GM12878 (cell line): Measurements from ENCODE around the gene RNU5B-1. TPM values are rescaled to one million over a fixed set of nuclear protein-coding genes. Genes with fewer than 3 reads are reported as not detected.

Source experiments
- ATAC-seq: fragments of 200-7000 bp; cut with Tn5 transposase; 3 replicates; pipeline ENCODE4 v1.9.1; 2020; ENCODE audit warnings: mild to moderate bottlenecking, moderate library complexity
- BruUV-seq: library from RNA; stranded (reverse); fragments of 400-500 nt; replicated peaks from 2 replicates; lab custom pipeline; 2021; lab: Mats Ljungman, UMichigan
- CTCF ChIA-PET: fragments of 300-600 bp; sonication (Branson Sonifier 250); formaldehyde crosslinking; extraction: SDS; loops from one replicate; lab custom pipeline; 2021; ENCODE audit warnings: inconsistent platforms; lab: Yijun Ruan, JAX
- POLR2A ChIA-PET: fragments of 350-600 bp; formaldehyde crosslinking; extraction: SDS; loops from one replicate; lab custom pipeline; 2021; ENCODE audit warnings: inconsistent platforms; lab: Charles Lee
- RAD21 ChIA-PET: fragments of 300-600 bp; sonication (Branson Sonifier 250); formaldehyde crosslinking; loops from one replicate; lab custom pipeline; 2023; ENCODE audit warnings: antibody characterized with exemption; ENCODE audit not compliant: unreplicated experiment; lab: Charles Lee
- SMC1A ChIA-PET: fragments of 300-600 bp; sonication (Branson Sonifier 250); formaldehyde crosslinking; loops from one replicate; lab custom pipeline; 2023; ENCODE audit not compliant: unreplicated experiment, uncharacterized antibody; lab: Charles Lee
- DNase-seq: peaks from one replicate; pipeline ENCODE4 v3.0.0-alpha.2; 2011; ENCODE audit warnings: low read depth, low spot score
- FAIRE-seq: peaks from 3 replicates; lab custom pipeline; 2011; peaks lifted over from hg19 to GRCh38; lab: Jason Lieb, UNC
- H2AFZ ChIP-seq: 2 replicates; pipeline ENCODE4 v1.6.0; 2011; ENCODE audit warnings: low read depth, low read length, control low read depth; ENCODE audit not compliant: control insufficient read depth
- H3K27ac ChIP-seq: 2 replicates; pipeline ENCODE4 v1.5.1; 2011; ENCODE audit warnings: control low read depth; ENCODE audit not compliant: control insufficient read depth, insufficient read depth
- H3K27me3 ChIP-seq, 2 experiments: replicated peaks in 1 of 2; 2 replicates each; pipeline versions ENCODE4 v1.6.0 to v1.6.1; 2011; ENCODE audit warnings: low read length in 1 of 2; ENCODE audit not compliant: control insufficient read depth in 2 of 2, insufficient read depth in 2 of 2
- H3K36me3 ChIP-seq, 2 experiments: 2 replicates each; pipeline ENCODE4 v1.5.1; 2011; ENCODE audit warnings: low read length in 1 of 2; ENCODE audit not compliant: control insufficient read depth in 2 of 2, insufficient read depth in 2 of 2
- H3K4me1 ChIP-seq: 2 replicates; pipeline ENCODE4 v1.6.1; 2011; ENCODE audit warnings: mild to moderate bottlenecking, low read length, moderate library complexity, mixed read lengths; ENCODE audit not compliant: control insufficient read depth, insufficient read depth
- H3K4me2 ChIP-seq: 2 replicates; pipeline ENCODE4 v1.6.0; 2011; ENCODE audit warnings: control low read depth; ENCODE audit not compliant: control insufficient read depth, insufficient read depth
- H3K4me3 ChIP-seq: fragments of 200-600 bp; sonication (generic); 2 replicates; pipeline ENCODE4 v1.5.1; 2016
- H3K79me2 ChIP-seq: 2 replicates; pipeline ENCODE4 v1.6.0; 2011; ENCODE audit warnings: low read length; ENCODE audit not compliant: control insufficient read depth, insufficient read depth
- H3K9ac ChIP-seq: 2 replicates; pipeline ENCODE4 v1.8.0; 2011; ENCODE audit warnings: low read length, control low read depth, mixed read lengths; ENCODE audit not compliant: control insufficient read depth, insufficient read depth
- H3K9me3 ChIP-seq: replicated peaks from 3 replicates; pipeline ENCODE4 v1.5.1; 2011; ENCODE audit warnings: mild to moderate bottlenecking, low read length; ENCODE audit not compliant: control insufficient read depth, insufficient read depth
- H4K20me1 ChIP-seq: 2 replicates; pipeline ENCODE4 v1.6.0; 2011; ENCODE audit not compliant: control insufficient read depth, insufficient read depth
- GABPA ChIP-seq: IDR thresholded peaks from 2 replicates; pipeline ENCODE4 v1.6.1; 2014; ENCODE audit warnings: antibody characterized with exemption, low read depth, mild to moderate bottlenecking, inconsistent platforms
- IKZF2 ChIP-seq, 2 experiments: fragments of 450-650 bp; IDR thresholded peaks; 2 replicates each; pipeline ENCODE4 v1.6.1; 2017; ENCODE audit warnings: mild to moderate bottlenecking in 2 of 2, moderate library complexity in 2 of 2
- IRF4 ChIP-seq: IDR thresholded peaks from 2 replicates; pipeline ENCODE4 v1.6.1; 2011; ENCODE audit warnings: low read depth, low read length
- JUNB ChIP-seq: IDR thresholded peaks from 2 replicates; pipeline ENCODE4 v1.6.1; 2016; ENCODE audit warnings: antibody characterized with exemption, mild to moderate bottlenecking
- KAT2A ChIP-seq: conservative IDR thresholded peaks from 2 replicates; pipeline ENCODE4 v1.6.1; 2011; ENCODE audit warnings: low read depth, low read length; ENCODE audit not compliant: control insufficient read depth
- LARP7 ChIP-seq: fragments of 450-650 bp; IDR thresholded peaks from 2 replicates; pipeline ENCODE4 v1.6.1; 2017; ENCODE audit warnings: mild to moderate bottlenecking
- MXI1 ChIP-seq: fragments of 150-350 bp; IDR thresholded peaks from 2 replicates; pipeline ENCODE4 v1.6.1; 2011; ENCODE audit warnings: low read depth, mild to moderate bottlenecking, inconsistent platforms, low read length, improper control_type of control experiment
- MYB ChIP-seq: fragments of 150-350 bp; IDR thresholded peaks from 2 replicates; pipeline ENCODE4 v1.6.1; 2014; ENCODE audit warnings: mild to moderate bottlenecking, low read depth, low read length, borderline replicate concordance
- NBN ChIP-seq: fragments of 450-650 bp; IDR thresholded peaks from 2 replicates; pipeline ENCODE4 v1.6.1; 2016
- PAX8 ChIP-seq: fragments of 450-650 bp; IDR thresholded peaks from 2 replicates; pipeline ENCODE4 v1.6.1; 2017; ENCODE audit warnings: mild to moderate bottlenecking, moderate library complexity
- PML ChIP-seq: IDR thresholded peaks from 2 replicates; pipeline ENCODE4 v1.6.1; 2012; ENCODE audit warnings: low read length, inconsistent platforms
- REST ChIP-seq: IDR thresholded peaks from 2 replicates; pipeline ENCODE4 v1.6.1; 2012; ENCODE audit warnings: mild to moderate bottlenecking, low read depth, low read length
- STAT3 ChIP-seq: IDR thresholded peaks from 2 replicates; pipeline ENCODE4 v1.6.1; 2011; ENCODE audit warnings: low read depth, low read length, improper control_type of control experiment
- SUPT20H ChIP-seq: IDR thresholded peaks from 2 replicates; pipeline ENCODE4 v1.6.1; 2011; ENCODE audit warnings: low read depth, mild to moderate bottlenecking, low read length, moderate library complexity, borderline replicate concordance; ENCODE audit not compliant: control insufficient read depth
- TAF1 ChIP-seq: IDR thresholded peaks from 2 replicates; pipeline ENCODE4 v1.6.1; 2011; ENCODE audit warnings: mild to moderate bottlenecking, low read depth, low read length, borderline replicate concordance
- TCF12 ChIP-seq: IDR thresholded peaks from 2 replicates; pipeline ENCODE4 v1.6.1; 2011; ENCODE audit warnings: low read depth, mild to moderate bottlenecking, low read length
- WGBS: methylation state at CpG from one replicate; pipeline ENCODE4 v1.1.6; 2016; ENCODE audit warnings: low lambda C conversion rate; ENCODE audit not compliant: insufficient replicate concordance, insufficient coverage; ENCODE audit errors: missing lambda C conversion rate; 5-methylcytosine and 5-hydroxymethylcytosine counted together
- in situ Hi-C: fragments of 300-500 bp; cut with MboI; formaldehyde crosslinking; loops from 9 replicates; pipeline ENCODE4 v1.14.3; 2018; ENCODE audit warnings: mixed read lengths
- intact Hi-C: fragments of 100-400 bp; cut with micrococcal nuclease; formaldehyde crosslinking; loops from one replicate; pipeline ENCODE4 v1.14.2; 2022; ENCODE audit not compliant: unreplicated experiment
- polyA plus RNA-seq, 11 experiments: library from polyadenylated mRNA; depleted of rRNA in 4 of 11; unstranded in 6 of 11; stranded (reverse) in 5 of 11; fragments of >200 nt; fragmentation: Nextera tagmentation in 4 of 11; fragmentation: Illumina TruSeq in 1 of 11; extraction: Ambion mirVana in 4 of 11; extraction: Trizol in 1 of 11; gene quantifications; 1 replicate in 1 of 11; 2 replicates in 10 of 11; pipeline versions ENCODE4 v1.2.1 to v1.2.3, GENCODE V29; 2011 to 2016; ENCODE audit warnings: inconsistent platforms in 2 of 11, missing spikeins in 2 of 11, low read depth in 1 of 11
- total RNA-seq, 4 experiments: library from RNA; depleted of rRNA in 3 of 4; stranded (reverse); fragments of >200 nt in 3 of 4; fragmentation: Illumina TruSeq in 1 of 4; extraction: Trizol in 1 of 4; gene quantifications; 2 replicates each; pipeline versions ENCODE4 v1.2.1 to v1.2.3, GENCODE V29; 2013 to 2021
- TF ChIP-seq, protein P1 (sequence below): IDR thresholded peaks from 2 replicates; pipeline ENCODE4 v1.6.1; 2011; ENCODE audit warnings: mild to moderate bottlenecking, low read depth, low read length, moderate library complexity; ENCODE audit not compliant: insufficient replicate concordance

Gene RNU5B-1
- total and polyA plus RNA-seq, 10 of the 15 experiments (the other 5 are each of a cell fraction or from before 2014, with no cell fraction given): 19.1 TPM; not detected in 9

GRCh38 chr15:65329984-65330735 is 25.7 kb downstream of the RNU5B-1 start:
- Histone ChIP-seq H3K4me3 (no peak overlapping the region), H2AFZ (no peak overlapping the region), H3K27me3 (no peaks in the 10 kb centered on the region; a peak in 1 of 4 replicates), H3K4me2 (no peak overlapping the region), H3K36me3 (no peaks in the 10 kb centered on the region), H3K9ac (no peak overlapping the region), H3K4me1 (no peaks in the 10 kb centered on the region), H3K27ac (no peak overlapping the region), H3K9me3 (no peaks in the 10 kb centered on the region), H4K20me1 (no peaks in the 10 kb centered on the region), H3K79me2 (no peaks in the 10 kb centered on the region)
- intact Hi-C loops: no loop called here
- SMC1A ChIA-PET: no interaction called here
- TF ChIP-seq LARP7 (no peak), NBN (no peak), KAT2A (no peak), MXI1 (no peak), GABPA (no peak), SUPT20H (no peak), JUNB (no peak), TAF1 (no peak), PML (no peak), IRF4 (no peak), IKZF2 (IDR thresholded peaks at IDR 0.05) (no peak), MYB (no peak), TCF12 (no peak), REST (no peak), STAT3 (no peak), PAX8 (no peak)
- TF ChIP-seq, protein P1, sequence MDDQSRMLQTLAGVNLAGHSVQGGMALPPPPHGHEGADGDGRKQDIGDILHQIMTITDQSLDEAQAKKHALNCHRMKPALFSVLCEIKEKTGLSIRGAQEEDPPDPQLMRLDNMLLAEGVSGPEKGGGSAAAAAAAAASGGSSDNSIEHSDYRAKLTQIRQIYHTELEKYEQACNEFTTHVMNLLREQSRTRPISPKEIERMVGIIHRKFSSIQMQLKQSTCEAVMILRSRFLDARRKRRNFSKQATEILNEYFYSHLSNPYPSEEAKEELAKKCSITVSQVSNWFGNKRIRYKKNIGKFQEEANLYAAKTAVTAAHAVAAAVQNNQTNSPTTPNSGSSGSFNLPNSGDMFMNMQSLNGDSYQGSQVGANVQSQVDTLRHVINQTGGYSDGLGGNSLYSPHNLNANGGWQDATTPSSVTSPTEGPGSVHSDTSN: no peak
- no peak for DNase-seq
- no peak for FAIRE-seq
- 56% methylated on average over 18 of the region's 18 CpGs for WGBS
- CTCF ChIA-PET: interaction anchor here (0.6 to 1.9 kb wide), 3 partner anchors 9 to 293 kb away, joined by 3 to 8 read pairs (median 3); no protein-coding TSS in a partner anchor
- RAD21 ChIA-PET: no interaction called here
- POLR2A ChIA-PET: no interaction called here
- no peak for ATAC-seq
- in situ Hi-C loops: no loop called here
- no TSS peak for BruUV-seq
